GM12878 (cell line): ENCODE measurements around the gene MBTPS2. TPM values are rescaled to one million over a fixed set of nuclear protein-coding genes. Genes with fewer than 3 reads are reported as not detected.

ENCODE experiments used
- ATAC-seq: fragments of 200-7000 bp; cut with Tn5 transposase; 3 replicates; pipeline ENCODE4 v1.9.1; 2020; ENCODE audit warnings: mild to moderate bottlenecking, moderate library complexity
- BruUV-seq: library from RNA; stranded (reverse); fragments of 400-500 nt; replicated peaks from 2 replicates; lab custom pipeline; 2021; lab: Mats Ljungman, UMichigan
- CTCF ChIA-PET: fragments of 300-600 bp; sonication (Branson Sonifier 250); formaldehyde crosslinking; extraction: SDS; loops from one replicate; lab custom pipeline; 2021; ENCODE audit warnings: inconsistent platforms; lab: Yijun Ruan, JAX
- POLR2A ChIA-PET: fragments of 350-600 bp; formaldehyde crosslinking; extraction: SDS; loops from one replicate; lab custom pipeline; 2021; ENCODE audit warnings: inconsistent platforms; lab: Charles Lee
- RAD21 ChIA-PET: fragments of 300-600 bp; sonication (Branson Sonifier 250); formaldehyde crosslinking; loops from one replicate; lab custom pipeline; 2023; ENCODE audit warnings: antibody characterized with exemption; ENCODE audit not compliant: unreplicated experiment; lab: Charles Lee
- SMC1A ChIA-PET: fragments of 300-600 bp; sonication (Branson Sonifier 250); formaldehyde crosslinking; loops from one replicate; lab custom pipeline; 2023; ENCODE audit not compliant: unreplicated experiment, uncharacterized antibody; lab: Charles Lee
- DNase-seq: peaks from one replicate; pipeline ENCODE4 v3.0.0-alpha.2; 2011; ENCODE audit warnings: low read depth, low spot score
- FAIRE-seq: peaks from 3 replicates; lab custom pipeline; 2011; peaks lifted over from hg19 to GRCh38; lab: Jason Lieb, UNC
- H2AFZ ChIP-seq: 2 replicates; pipeline ENCODE4 v1.6.0; 2011; ENCODE audit warnings: low read depth, low read length, control low read depth; ENCODE audit not compliant: control insufficient read depth
- H3K27ac ChIP-seq: 2 replicates; pipeline ENCODE4 v1.5.1; 2011; ENCODE audit warnings: control low read depth; ENCODE audit not compliant: control insufficient read depth, insufficient read depth
- H3K27me3 ChIP-seq, 2 experiments: replicated peaks in 1 of 2; 2 replicates each; pipeline versions ENCODE4 v1.6.0 to v1.6.1; 2011; ENCODE audit warnings: low read length in 1 of 2; ENCODE audit not compliant: control insufficient read depth in 2 of 2, insufficient read depth in 2 of 2
- H3K36me3 ChIP-seq, 2 experiments: 2 replicates each; pipeline ENCODE4 v1.5.1; 2011; ENCODE audit warnings: low read length in 1 of 2; ENCODE audit not compliant: control insufficient read depth in 2 of 2, insufficient read depth in 2 of 2
- H3K4me1 ChIP-seq: 2 replicates; pipeline ENCODE4 v1.6.1; 2011; ENCODE audit warnings: mild to moderate bottlenecking, low read length, moderate library complexity, mixed read lengths; ENCODE audit not compliant: control insufficient read depth, insufficient read depth
- H3K4me2 ChIP-seq: 2 replicates; pipeline ENCODE4 v1.6.0; 2011; ENCODE audit warnings: control low read depth; ENCODE audit not compliant: control insufficient read depth, insufficient read depth
- H3K4me3 ChIP-seq: fragments of 200-600 bp; sonication (generic); 2 replicates; pipeline ENCODE4 v1.5.1; 2016
- H3K79me2 ChIP-seq: 2 replicates; pipeline ENCODE4 v1.6.0; 2011; ENCODE audit warnings: low read length; ENCODE audit not compliant: control insufficient read depth, insufficient read depth
- H3K9ac ChIP-seq: 2 replicates; pipeline ENCODE4 v1.8.0; 2011; ENCODE audit warnings: low read length, control low read depth, mixed read lengths; ENCODE audit not compliant: control insufficient read depth, insufficient read depth
- H3K9me3 ChIP-seq: replicated peaks from 3 replicates; pipeline ENCODE4 v1.5.1; 2011; ENCODE audit warnings: mild to moderate bottlenecking, low read length; ENCODE audit not compliant: control insufficient read depth, insufficient read depth
- H4K20me1 ChIP-seq: 2 replicates; pipeline ENCODE4 v1.6.0; 2011; ENCODE audit not compliant: control insufficient read depth, insufficient read depth
- CEBPZ ChIP-seq: fragments of 150-350 bp; IDR thresholded peaks from 2 replicates; pipeline ENCODE4 v1.6.1; 2016; ENCODE audit warnings: low read depth, low read length
- EED ChIP-seq: sonication (generic); IDR thresholded peaks from 2 replicates; pipeline ENCODE4 v1.6.1; 2016; ENCODE audit warnings: antibody characterized with exemption, low read depth
- MEF2A ChIP-seq: IDR thresholded peaks from 2 replicates; pipeline ENCODE4 v1.6.1; 2011; ENCODE audit warnings: low read depth, mild to moderate bottlenecking, low read length, moderate library complexity; ENCODE audit not compliant: insufficient read depth
- MYB ChIP-seq: fragments of 150-350 bp; IDR thresholded peaks from 2 replicates; pipeline ENCODE4 v1.6.1; 2014; ENCODE audit warnings: mild to moderate bottlenecking, low read depth, low read length, borderline replicate concordance
- NR2F1 ChIP-seq: fragments of 450-650 bp; conservative IDR thresholded peaks from 2 replicates; pipeline ENCODE4 v1.6.1; 2017; ENCODE audit warnings: mild to moderate bottlenecking
- RCOR1 ChIP-seq: conservative IDR thresholded peaks from 2 replicates; pipeline ENCODE4 v1.6.1; 2012; ENCODE audit warnings: low read depth, low read length, improper control_type of control experiment
- REST ChIP-seq: IDR thresholded peaks from 2 replicates; pipeline ENCODE4 v1.6.1; 2012; ENCODE audit warnings: mild to moderate bottlenecking, low read depth, low read length
- SPI1 ChIP-seq: IDR thresholded peaks from 2 replicates; pipeline ENCODE4 v1.6.1; 2011; ENCODE audit warnings: low read depth, mild to moderate bottlenecking, low read length, moderate library complexity, borderline replicate concordance; ENCODE audit not compliant: insufficient read depth
- ZNF622 ChIP-seq: fragments of 450-650 bp; IDR thresholded peaks from 2 replicates; pipeline ENCODE4 v1.6.1; 2017; ENCODE audit warnings: mild to moderate bottlenecking, inconsistent platforms
- WGBS: methylation state at CpG from one replicate; pipeline ENCODE4 v1.1.6; 2016; ENCODE audit warnings: low lambda C conversion rate; ENCODE audit not compliant: insufficient replicate concordance, insufficient coverage; ENCODE audit errors: missing lambda C conversion rate; 5-methylcytosine and 5-hydroxymethylcytosine counted together
- in situ Hi-C: fragments of 300-500 bp; cut with MboI; formaldehyde crosslinking; loops from 9 replicates; pipeline ENCODE4 v1.14.3; 2018; ENCODE audit warnings: mixed read lengths
- intact Hi-C: fragments of 100-400 bp; cut with micrococcal nuclease; formaldehyde crosslinking; loops from one replicate; pipeline ENCODE4 v1.14.2; 2022; ENCODE audit not compliant: unreplicated experiment
- polyA plus RNA-seq, 11 experiments: library from polyadenylated mRNA; depleted of rRNA in 4 of 11; unstranded in 6 of 11; stranded (reverse) in 5 of 11; fragments of >200 nt; fragmentation: Nextera tagmentation in 4 of 11; fragmentation: Illumina TruSeq in 1 of 11; extraction: Ambion mirVana in 4 of 11; extraction: Trizol in 1 of 11; gene quantifications; 1 replicate in 1 of 11; 2 replicates in 10 of 11; pipeline versions ENCODE4 v1.2.1 to v1.2.3, GENCODE V29; 2011 to 2016; ENCODE audit warnings: inconsistent platforms in 2 of 11, missing spikeins in 2 of 11, low read depth in 1 of 11
- total RNA-seq, 4 experiments: library from RNA; depleted of rRNA in 3 of 4; stranded (reverse); fragments of >200 nt in 3 of 4; fragmentation: Illumina TruSeq in 1 of 4; extraction: Trizol in 1 of 4; gene quantifications; 2 replicates each; pipeline versions ENCODE4 v1.2.1 to v1.2.3, GENCODE V29; 2013 to 2021
- TF ChIP-seq, protein P1 (sequence below): fragments of 450-650 bp; IDR thresholded peaks from 2 replicates; pipeline ENCODE4 v1.6.1; 2016; ENCODE audit warnings: mild to moderate bottlenecking

Gene MBTPS2
- total and polyA plus RNA-seq, 10 of the 15 experiments (the other 5 are each of a cell fraction or from before 2014, with no cell fraction given), result 2.6 to 11.0 (median 8.0) TPM

GRCh38 chrX:21881881-21882574 lies 42.6 kb downstream of the MBTPS2 start:
- H4K20me1 ChIP-seq, result no peaks in the 10 kb centered on the region
- in situ Hi-C loops, result no loop called here
- WGBS, result 71% methylated on average over 3 of the region's 3 CpGs
- SMC1A ChIA-PET, result no interaction called here
- ATAC-seq, result no peak
- no peak overlapping the region for H3K27ac ChIP-seq
- BruUV-seq, result no TSS peak
- no peak for DNase-seq
- H2AFZ ChIP-seq, result no peak overlapping the region
- no peaks in the 10 kb centered on the region for H3K79me2 ChIP-seq
- H3K4me1 ChIP-seq, result no peaks in the 10 kb centered on the region
- H3K4me3 ChIP-seq, result no peak overlapping the region
- no peak overlapping the region for H3K9ac ChIP-seq
- TF ChIP-seq, protein P1, sequence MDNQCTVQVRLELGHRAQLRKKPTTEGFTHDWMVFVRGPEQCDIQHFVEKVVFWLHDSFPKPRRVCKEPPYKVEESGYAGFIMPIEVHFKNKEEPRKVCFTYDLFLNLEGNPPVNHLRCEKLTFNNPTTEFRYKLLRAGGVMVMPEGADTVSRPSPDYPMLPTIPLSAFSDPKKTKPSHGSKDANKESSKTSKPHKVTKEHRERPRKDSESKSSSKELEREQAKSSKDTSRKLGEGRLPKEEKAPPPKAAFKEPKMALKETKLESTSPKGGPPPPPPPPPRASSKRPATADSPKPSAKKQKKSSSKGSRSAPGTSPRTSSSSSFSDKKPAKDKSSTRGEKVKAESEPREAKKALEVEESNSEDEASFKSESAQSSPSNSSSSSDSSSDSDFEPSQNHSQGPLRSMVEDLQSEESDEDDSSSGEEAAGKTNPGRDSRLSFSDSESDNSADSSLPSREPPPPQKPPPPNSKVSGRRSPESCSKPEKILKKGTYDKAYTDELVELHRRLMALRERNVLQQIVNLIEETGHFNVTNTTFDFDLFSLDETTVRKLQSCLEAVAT, result no peak
- TF ChIP-seq EED (no peak), MEF2A (no peak), CEBPZ (no peak), ZNF622 (no peak), MYB (no peak), RCOR1 (no peak), REST (no peak), NR2F1 (no peak), SPI1 (no peak)
- H3K9me3 ChIP-seq, result no peaks in the 10 kb centered on the region
- POLR2A ChIA-PET, result no interaction called here
- no peak for FAIRE-seq
- no peak overlapping the region for H3K4me2 ChIP-seq
- intact Hi-C loops, result no loop called here
- no peaks in the 10 kb centered on the region for H3K36me3 ChIP-seq
- CTCF ChIA-PET, result no interaction called here
- RAD21 ChIA-PET, result no interaction called here
- H3K27me3 ChIP-seq, result no peaks in the 10 kb centered on the region
